Measurements from ENCODE around the gene KY. TPM values are rescaled to one million over a fixed set of nuclear protein-coding genes. Genes with fewer than 3 reads are reported as not detected.

Gene KY
- total and polyA plus RNA-seq, 10 of the 15 experiments (the other 5 are each of a cell fraction or from before 2014, with no cell fraction given) = 0.04 to 0.11 TPM; not detected in 8

- Histone ChIP-seq H3K79me2 (ENCODE audit: control insufficient read depth, insufficient read depth, low read length) (no peaks in the 10 kb centered on the region), H2AFZ (ENCODE audit: control insufficient read depth, low read depth, low read length) (no peak overlapping the region), H3K4me2 (ENCODE audit: control insufficient read depth, insufficient read depth) (no peak overlapping the region), H3K4me3 (no peak overlapping the region), H3K9ac (ENCODE audit: control insufficient read depth, insufficient read depth, low read length) (no peak overlapping the region), H3K36me3 (ENCODE audit: control insufficient read depth in 2 of 2, insufficient read depth in 2 of 2, low read length in 1 of 2) (no peaks in the 10 kb centered on the region), H3K9me3 (replicated peaks; ENCODE audit: control insufficient read depth, insufficient read depth, low read length) (no peaks in the 10 kb centered on the region), H3K27ac (ENCODE audit: control insufficient read depth, insufficient read depth) (no peak overlapping the region), H3K4me1 (ENCODE audit: control insufficient read depth, insufficient read depth, low read length) (no peaks in the 10 kb centered on the region), H4K20me1 (ENCODE audit: control insufficient read depth, insufficient read depth) (no peaks in the 10 kb centered on the region), H3K27me3 (replicated peaks in 1 of 2; ENCODE audit: control insufficient read depth in 2 of 2, insufficient read depth in 2 of 2, low read length in 1 of 2) (peaks cover 0 to 3% of the 10 kb centered on the region in 2 experiments; a peak in 3 of 4 replicates)
- BruUV-seq (replicated peaks) = no TSS peak
- ChIA-PET POLR2A (no interaction called here), RAD21 (ENCODE audit: unreplicated experiment) (no interaction called here), SMC1A (ENCODE audit: uncharacterized antibody, unreplicated experiment) (no interaction called here), CTCF (no interaction called here)
- TF ChIP-seq, protein P1, sequence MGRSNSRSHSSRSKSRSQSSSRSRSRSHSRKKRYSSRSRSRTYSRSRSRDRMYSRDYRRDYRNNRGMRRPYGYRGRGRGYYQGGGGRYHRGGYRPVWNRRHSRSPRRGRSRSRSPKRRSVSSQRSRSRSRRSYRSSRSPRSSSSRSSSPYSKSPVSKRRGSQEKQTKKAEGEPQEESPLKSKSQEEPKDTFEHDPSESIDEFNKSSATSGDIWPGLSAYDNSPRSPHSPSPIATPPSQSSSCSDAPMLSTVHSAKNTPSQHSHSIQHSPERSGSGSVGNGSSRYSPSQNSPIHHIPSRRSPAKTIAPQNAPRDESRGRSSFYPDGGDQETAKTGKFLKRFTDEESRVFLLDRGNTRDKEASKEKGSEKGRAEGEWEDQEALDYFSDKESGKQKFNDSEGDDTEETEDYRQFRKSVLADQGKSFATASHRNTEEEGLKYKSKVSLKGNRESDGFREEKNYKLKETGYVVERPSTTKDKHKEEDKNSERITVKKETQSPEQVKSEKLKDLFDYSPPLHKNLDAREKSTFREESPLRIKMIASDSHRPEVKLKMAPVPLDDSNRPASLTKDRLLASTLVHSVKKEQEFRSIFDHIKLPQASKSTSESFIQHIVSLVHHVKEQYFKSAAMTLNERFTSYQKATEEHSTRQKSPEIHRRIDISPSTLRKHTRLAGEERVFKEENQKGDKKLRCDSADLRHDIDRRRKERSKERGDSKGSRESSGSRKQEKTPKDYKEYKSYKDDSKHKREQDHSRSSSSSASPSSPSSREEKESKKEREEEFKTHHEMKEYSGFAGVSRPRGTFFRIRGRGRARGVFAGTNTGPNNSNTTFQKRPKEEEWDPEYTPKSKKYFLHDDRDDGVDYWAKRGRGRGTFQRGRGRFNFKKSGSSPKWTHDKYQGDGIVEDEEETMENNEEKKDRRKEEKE (IDR thresholded peaks at IDR 0.05) = no peak
- no peak for TF ChIP-seq CREM (IDR thresholded peaks at IDR 0.05; ENCODE audit: low read depth)
- TF ChIP-seq SREBF1 (IDR thresholded peaks at IDR 0.05; ENCODE audit: low read length) = no peak
- no peak for TF ChIP-seq SMC3 (IDR thresholded peaks at IDR 0.05; ENCODE audit: borderline replicate concordance, low read length)
- TF ChIP-seq, protein P2, sequence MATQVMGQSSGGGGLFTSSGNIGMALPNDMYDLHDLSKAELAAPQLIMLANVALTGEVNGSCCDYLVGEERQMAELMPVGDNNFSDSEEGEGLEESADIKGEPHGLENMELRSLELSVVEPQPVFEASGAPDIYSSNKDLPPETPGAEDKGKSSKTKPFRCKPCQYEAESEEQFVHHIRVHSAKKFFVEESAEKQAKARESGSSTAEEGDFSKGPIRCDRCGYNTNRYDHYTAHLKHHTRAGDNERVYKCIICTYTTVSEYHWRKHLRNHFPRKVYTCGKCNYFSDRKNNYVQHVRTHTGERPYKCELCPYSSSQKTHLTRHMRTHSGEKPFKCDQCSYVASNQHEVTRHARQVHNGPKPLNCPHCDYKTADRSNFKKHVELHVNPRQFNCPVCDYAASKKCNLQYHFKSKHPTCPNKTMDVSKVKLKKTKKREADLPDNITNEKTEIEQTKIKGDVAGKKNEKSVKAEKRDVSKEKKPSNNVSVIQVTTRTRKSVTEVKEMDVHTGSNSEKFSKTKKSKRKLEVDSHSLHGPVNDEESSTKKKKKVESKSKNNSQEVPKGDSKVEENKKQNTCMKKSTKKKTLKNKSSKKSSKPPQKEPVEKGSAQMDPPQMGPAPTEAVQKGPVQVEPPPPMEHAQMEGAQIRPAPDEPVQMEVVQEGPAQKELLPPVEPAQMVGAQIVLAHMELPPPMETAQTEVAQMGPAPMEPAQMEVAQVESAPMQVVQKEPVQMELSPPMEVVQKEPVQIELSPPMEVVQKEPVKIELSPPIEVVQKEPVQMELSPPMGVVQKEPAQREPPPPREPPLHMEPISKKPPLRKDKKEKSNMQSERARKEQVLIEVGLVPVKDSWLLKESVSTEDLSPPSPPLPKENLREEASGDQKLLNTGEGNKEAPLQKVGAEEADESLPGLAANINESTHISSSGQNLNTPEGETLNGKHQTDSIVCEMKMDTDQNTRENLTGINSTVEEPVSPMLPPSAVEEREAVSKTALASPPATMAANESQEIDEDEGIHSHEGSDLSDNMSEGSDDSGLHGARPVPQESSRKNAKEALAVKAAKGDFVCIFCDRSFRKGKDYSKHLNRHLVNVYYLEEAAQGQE (IDR thresholded peaks at IDR 0.05; ENCODE audit: low read depth, low read length) = no peak
- TF ChIP-seq, protein P3, sequence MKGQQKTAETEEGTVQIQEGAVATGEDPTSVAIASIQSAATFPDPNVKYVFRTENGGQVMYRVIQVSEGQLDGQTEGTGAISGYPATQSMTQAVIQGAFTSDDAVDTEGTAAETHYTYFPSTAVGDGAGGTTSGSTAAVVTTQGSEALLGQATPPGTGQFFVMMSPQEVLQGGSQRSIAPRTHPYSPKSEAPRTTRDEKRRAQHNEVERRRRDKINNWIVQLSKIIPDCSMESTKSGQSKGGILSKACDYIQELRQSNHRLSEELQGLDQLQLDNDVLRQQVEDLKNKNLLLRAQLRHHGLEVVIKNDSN (IDR thresholded peaks at IDR 0.05; ENCODE audit: borderline replicate concordance, extremely low read length, insufficient read depth, low read depth, low read length) = no peak
- TF ChIP-seq HDAC6 (IDR thresholded peaks at IDR 0.05; ENCODE audit: unreplicated experiment) = no peak
- TF ChIP-seq, protein P4, sequence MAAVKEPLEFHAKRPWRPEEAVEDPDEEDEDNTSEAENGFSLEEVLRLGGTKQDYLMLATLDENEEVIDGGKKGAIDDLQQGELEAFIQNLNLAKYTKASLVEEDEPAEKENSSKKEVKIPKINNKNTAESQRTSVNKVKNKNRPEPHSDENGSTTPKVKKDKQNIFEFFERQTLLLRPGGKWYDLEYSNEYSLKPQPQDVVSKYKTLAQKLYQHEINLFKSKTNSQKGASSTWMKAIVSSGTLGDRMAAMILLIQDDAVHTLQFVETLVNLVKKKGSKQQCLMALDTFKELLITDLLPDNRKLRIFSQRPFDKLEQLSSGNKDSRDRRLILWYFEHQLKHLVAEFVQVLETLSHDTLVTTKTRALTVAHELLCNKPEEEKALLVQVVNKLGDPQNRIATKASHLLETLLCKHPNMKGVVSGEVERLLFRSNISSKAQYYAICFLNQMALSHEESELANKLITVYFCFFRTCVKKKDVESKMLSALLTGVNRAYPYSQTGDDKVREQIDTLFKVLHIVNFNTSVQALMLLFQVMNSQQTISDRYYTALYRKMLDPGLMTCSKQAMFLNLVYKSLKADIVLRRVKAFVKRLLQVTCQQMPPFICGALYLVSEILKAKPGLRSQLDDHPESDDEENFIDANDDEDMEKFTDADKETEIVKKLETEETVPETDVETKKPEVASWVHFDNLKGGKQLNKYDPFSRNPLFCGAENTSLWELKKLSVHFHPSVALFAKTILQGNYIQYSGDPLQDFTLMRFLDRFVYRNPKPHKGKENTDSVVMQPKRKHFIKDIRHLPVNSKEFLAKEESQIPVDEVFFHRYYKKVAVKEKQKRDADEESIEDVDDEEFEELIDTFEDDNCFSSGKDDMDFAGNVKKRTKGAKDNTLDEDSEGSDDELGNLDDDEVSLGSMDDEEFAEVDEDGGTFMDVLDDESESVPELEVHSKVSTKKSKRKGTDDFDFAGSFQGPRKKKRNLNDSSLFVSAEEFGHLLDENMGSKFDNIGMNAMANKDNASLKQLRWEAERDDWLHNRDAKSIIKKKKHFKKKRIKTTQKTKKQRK (IDR thresholded peaks at IDR 0.05; ENCODE audit: low read depth, low read length) = no peak
- TF ChIP-seq TAF1 (IDR thresholded peaks at IDR 0.05; ENCODE audit: borderline replicate concordance, low read depth, low read length) = no peak
- TF ChIP-seq JUND (IDR thresholded peaks at IDR 0.05; ENCODE audit: low read depth, low read length) = no peak
- no peak for TF ChIP-seq ZNF207 (IDR thresholded peaks at IDR 0.05; ENCODE audit: borderline replicate concordance)
- FAIRE-seq = no peak
- WGBS (ENCODE audit: insufficient coverage, insufficient replicate concordance, low lambda C conversion rate, missing lambda C conversion rate) = 33% methylated on average over 15 of the region's 15 CpGs
- ATAC-seq = no peak
- intact Hi-C loops (cut with micrococcal nuclease; ENCODE audit: unreplicated experiment) = no loop called here
- no peak for DNase-seq (ENCODE audit: low read depth, low spot score)
- in situ Hi-C loops (cut with MboI) = no loop called here
Measured at GRCh38 chr3:134647902-134648760, 2.7 kb downstream of the KY start.
